Measurements from ENCODE around the gene KRT2. TPM values are rescaled to one million over a fixed set of nuclear protein-coding genes. Genes with fewer than 3 reads are reported as not detected.

KRT2 gene
- total RNA-seq, 1 experiment from 2014 or later, result not detected

GRCh38 chr12:52659395-52659794, 7.4 kb upstream of the KRT2 start:
- ChIA-PET CTCF (no interaction called here), POLR2A (no interaction called here)
- Mint-ChIP-seq H3K27me3 (ENCODE audit: insufficient read depth, unreplicated experiment) (peaks cover 49% of the 10 kb centered on the region), H3K4me3 (ENCODE audit: unreplicated experiment) (no peak overlapping the region), H3K9me3 (ENCODE audit: unreplicated experiment) (no peaks in the 10 kb centered on the region), H3K27ac (ENCODE audit: low read depth, unreplicated experiment) (no peak overlapping the region), H3K4me1 (ENCODE audit: insufficient read depth, unreplicated experiment) (peaks cover 7% of the 10 kb centered on the region), H3K36me3 (ENCODE audit: insufficient read depth, unreplicated experiment) (no peaks in the 10 kb centered on the region)
- DNase-seq (ENCODE audit: unreplicated experiment), result no peak
- TF ChIP-seq, protein P1, sequence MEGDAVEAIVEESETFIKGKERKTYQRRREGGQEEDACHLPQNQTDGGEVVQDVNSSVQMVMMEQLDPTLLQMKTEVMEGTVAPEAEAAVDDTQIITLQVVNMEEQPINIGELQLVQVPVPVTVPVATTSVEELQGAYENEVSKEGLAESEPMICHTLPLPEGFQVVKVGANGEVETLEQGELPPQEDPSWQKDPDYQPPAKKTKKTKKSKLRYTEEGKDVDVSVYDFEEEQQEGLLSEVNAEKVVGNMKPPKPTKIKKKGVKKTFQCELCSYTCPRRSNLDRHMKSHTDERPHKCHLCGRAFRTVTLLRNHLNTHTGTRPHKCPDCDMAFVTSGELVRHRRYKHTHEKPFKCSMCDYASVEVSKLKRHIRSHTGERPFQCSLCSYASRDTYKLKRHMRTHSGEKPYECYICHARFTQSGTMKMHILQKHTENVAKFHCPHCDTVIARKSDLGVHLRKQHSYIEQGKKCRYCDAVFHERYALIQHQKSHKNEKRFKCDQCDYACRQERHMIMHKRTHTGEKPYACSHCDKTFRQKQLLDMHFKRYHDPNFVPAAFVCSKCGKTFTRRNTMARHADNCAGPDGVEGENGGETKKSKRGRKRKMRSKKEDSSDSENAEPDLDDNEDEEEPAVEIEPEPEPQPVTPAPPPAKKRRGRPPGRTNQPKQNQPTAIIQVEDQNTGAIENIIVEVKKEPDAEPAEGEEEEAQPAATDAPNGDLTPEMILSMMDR (IDR thresholded peaks at IDR 0.05; ENCODE audit: unreplicated experiment), result no peak
- intact Hi-C loops (cut with micrococcal nuclease), result no loop called here
- no TSS peak for BruUV-seq (replicated peaks)

DNA sequence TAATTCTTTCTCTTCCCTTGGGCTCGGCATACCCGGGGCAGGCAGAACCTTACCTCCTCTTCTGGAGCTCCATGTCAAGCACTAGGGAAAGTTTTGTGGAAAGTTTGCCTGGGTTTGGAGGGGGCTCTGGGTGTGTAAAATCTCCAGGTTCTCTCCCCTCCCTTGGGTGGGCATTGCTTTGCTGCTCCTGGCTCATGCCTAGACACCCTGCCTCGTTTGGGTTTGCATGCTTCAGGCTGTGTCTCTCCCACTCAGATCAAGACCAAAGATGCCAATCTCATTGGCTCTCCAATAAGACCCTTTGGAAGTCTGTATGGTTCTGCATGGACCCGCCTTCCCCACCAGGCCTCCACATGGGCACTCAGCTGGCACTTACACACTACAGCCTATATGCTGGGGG, 6.2 kb upstream of the KRT2 start:
- no peaks in the 10 kb centered on the region for H3K9me3 Mint-ChIP-seq (ENCODE audit: unreplicated experiment)
- no peak overlapping the region for H3K27ac Mint-ChIP-seq (ENCODE audit: low read depth, unreplicated experiment)
- no peak for DNase-seq (ENCODE audit: unreplicated experiment)
- H3K36me3 Mint-ChIP-seq (ENCODE audit: insufficient read depth, unreplicated experiment), result no peaks in the 10 kb centered on the region
- CTCF ChIA-PET, result no interaction called here
- H3K4me1 Mint-ChIP-seq (ENCODE audit: insufficient read depth, unreplicated experiment), result peaks cover 7% of the 10 kb centered on the region
- POLR2A ChIA-PET, result no interaction called here
- BruUV-seq (replicated peaks), result no TSS peak
- intact Hi-C loops (cut with micrococcal nuclease), result no loop called here
- H3K4me3 Mint-ChIP-seq (ENCODE audit: unreplicated experiment), result no peak overlapping the region
- peaks cover 53% of the 10 kb centered on the region for H3K27me3 Mint-ChIP-seq (ENCODE audit: insufficient read depth, unreplicated experiment)
- TF ChIP-seq, protein P1 (IDR thresholded peaks at IDR 0.05; ENCODE audit: unreplicated experiment), result no peak

- DNase-seq (ENCODE audit: unreplicated experiment), result no peak
- Mint-ChIP-seq H3K9me3 (ENCODE audit: unreplicated experiment) (no peaks in the 10 kb centered on the region), H3K27ac (ENCODE audit: low read depth, unreplicated experiment) (no peak overlapping the region), H3K27me3 (ENCODE audit: insufficient read depth, unreplicated experiment) (peaks cover 61% of the 10 kb centered on the region), H3K4me3 (ENCODE audit: unreplicated experiment) (no peak overlapping the region), H3K4me1 (ENCODE audit: insufficient read depth, unreplicated experiment) (peaks cover 7% of the 10 kb centered on the region), H3K36me3 (ENCODE audit: insufficient read depth, unreplicated experiment) (no peaks in the 10 kb centered on the region)
- BruUV-seq (replicated peaks), result no TSS peak
- POLR2A ChIA-PET, result interaction anchor here (0.6 kb wide), 1 partner anchor 34 kb away, joined by 3 read pairs; no protein-coding TSS in a partner anchor
- TF ChIP-seq, protein P1 (IDR thresholded peaks at IDR 0.05; ENCODE audit: unreplicated experiment), result no peak
- CTCF ChIA-PET, result no interaction called here
- intact Hi-C loops (cut with micrococcal nuclease), result no loop called here
Measured at GRCh38 chr12:52657250-52657902, 5.4 kb upstream of the KRT2 start.

GRCh38 chr12:52656616-52657015, 4.6 kb upstream of the KRT2 start:
- H3K4me3 Mint-ChIP-seq (ENCODE audit: unreplicated experiment), result no peak overlapping the region
- ChIA-PET POLR2A (interaction anchor here (0.6 kb wide), 1 partner anchor 165 kb away, joined by 4 read pairs; no protein-coding TSS in a partner anchor), CTCF (interaction anchor here (0.6 kb wide), 1 partner anchor 726 kb away, joined by 3 read pairs; no protein-coding TSS in a partner anchor)
- intact Hi-C loops (cut with micrococcal nuclease), result no loop called here
- H3K36me3 Mint-ChIP-seq (ENCODE audit: insufficient read depth, unreplicated experiment), result no peaks in the 10 kb centered on the region
- peaks cover 65% of the 10 kb centered on the region for H3K27me3 Mint-ChIP-seq (ENCODE audit: insufficient read depth, unreplicated experiment)
- no peaks in the 10 kb centered on the region for H3K9me3 Mint-ChIP-seq (ENCODE audit: unreplicated experiment)
- BruUV-seq (replicated peaks), result no TSS peak
- TF ChIP-seq, protein P1 (IDR thresholded peaks at IDR 0.05; ENCODE audit: unreplicated experiment), result no peak
- no peak for DNase-seq (ENCODE audit: unreplicated experiment)
- no peak overlapping the region for H3K27ac Mint-ChIP-seq (ENCODE audit: low read depth, unreplicated experiment)
- H3K4me1 Mint-ChIP-seq (ENCODE audit: insufficient read depth, unreplicated experiment), result peaks cover 7% of the 10 kb centered on the region
